ENCODE measurements around the gene RNF220.
"Not testable (repeated sequence)": the region's sequence is repeated elsewhere in the genome, so short reads cannot be mapped to it uniquely, and the experiment has no call there.

The RNF220 gene

DNA sequence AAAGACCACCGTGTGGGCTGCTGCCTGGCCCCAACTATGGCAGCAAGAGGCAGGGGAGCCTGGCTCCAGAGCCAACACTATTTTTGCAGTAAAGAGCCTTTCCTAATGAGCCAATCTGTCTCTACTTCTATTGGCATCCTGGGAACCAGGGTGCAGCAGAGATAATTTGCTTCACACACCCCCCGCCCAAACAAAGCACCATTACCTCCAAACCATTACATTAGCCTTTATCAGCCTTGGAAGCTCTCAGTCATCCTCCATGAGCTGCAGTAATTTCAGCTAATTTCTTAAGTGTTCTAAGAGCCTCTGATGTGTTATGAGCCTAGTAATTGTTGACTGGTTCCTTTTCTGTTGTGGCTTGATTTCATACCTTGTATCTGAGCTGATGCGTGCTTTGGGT is 291.0 kb downstream of the RNF220 start:
- DNase-seq (ENCODE audit: low read depth): no peak
- no peak for TF ChIP-seq CTCF (IDR thresholded peaks at IDR 0.05; ENCODE audit: control insufficient read depth, extremely low read depth, insufficient read depth)
- H3K4me3 ChIP-seq (ENCODE audit: low read depth, low read length): no peak overlapping the region

GRCh38 chr1:44696789-44697345 is 291.8 kb downstream of the RNF220 start:
- no peak overlapping the region for H3K4me3 ChIP-seq (ENCODE audit: low read depth, low read length)
- TF ChIP-seq CTCF (IDR thresholded peaks at IDR 0.05; ENCODE audit: control insufficient read depth, extremely low read depth, insufficient read depth): no peak
- no peak for DNase-seq (ENCODE audit: low read depth)

GRCh38 chr1:44698138-44698537 is 293.1 kb downstream of the RNF220 start:
- no peak for DNase-seq (ENCODE audit: low read depth)
- no peak overlapping the region for H3K4me3 ChIP-seq (ENCODE audit: low read depth, low read length)
- no peak for TF ChIP-seq CTCF (IDR thresholded peaks at IDR 0.05; ENCODE audit: control insufficient read depth, extremely low read depth, insufficient read depth)

DNA sequence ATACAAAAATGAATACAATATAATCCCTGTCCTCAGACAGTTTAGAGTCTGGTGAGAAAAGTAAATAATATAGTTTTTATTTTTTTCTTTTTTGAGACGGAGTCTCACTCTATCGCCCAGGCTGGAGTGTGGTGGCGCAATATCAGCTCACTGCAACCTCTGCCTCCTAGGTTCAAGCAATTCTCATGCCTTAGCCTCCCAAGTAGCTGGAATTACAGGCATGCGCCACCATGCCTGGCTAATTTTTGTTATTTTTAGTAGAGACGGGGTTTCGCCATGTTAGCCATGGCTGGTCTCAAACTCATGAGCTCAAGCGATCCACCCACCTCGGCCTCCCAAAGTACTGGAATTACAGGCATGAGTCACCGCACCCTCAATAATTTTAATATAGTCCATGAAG is 294.3 kb downstream of the RNF220 start:
- not testable (repeated sequence) for DNase-seq (ENCODE audit: low read depth); H3K4me3 ChIP-seq (ENCODE audit: low read depth, low read length)

DNA sequence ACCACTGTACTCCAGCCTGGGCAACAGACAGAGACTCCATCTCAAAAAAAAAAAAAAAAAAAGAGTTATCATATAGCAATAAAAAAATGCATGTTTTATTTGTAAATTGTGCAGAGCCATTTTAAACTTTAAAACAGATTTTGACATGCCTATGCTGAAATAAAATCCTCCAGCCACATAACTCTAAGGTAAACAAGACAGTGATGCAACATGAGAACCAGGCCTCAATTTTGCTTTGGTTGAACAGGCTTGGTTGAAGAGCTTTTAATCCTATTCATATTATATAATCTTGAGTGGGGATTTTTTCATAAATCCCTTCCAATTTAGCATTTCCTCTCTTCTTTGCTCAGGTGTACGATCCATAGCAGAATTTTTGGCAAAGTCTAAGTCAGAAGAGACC is 295.5 kb downstream of the RNF220 start:
- no peak for DNase-seq (ENCODE audit: low read depth)
- no peak for TF ChIP-seq CTCF (IDR thresholded peaks at IDR 0.05; ENCODE audit: control insufficient read depth, extremely low read depth, insufficient read depth)
- H3K4me3 ChIP-seq (ENCODE audit: low read depth, low read length): no peak overlapping the region

DNA sequence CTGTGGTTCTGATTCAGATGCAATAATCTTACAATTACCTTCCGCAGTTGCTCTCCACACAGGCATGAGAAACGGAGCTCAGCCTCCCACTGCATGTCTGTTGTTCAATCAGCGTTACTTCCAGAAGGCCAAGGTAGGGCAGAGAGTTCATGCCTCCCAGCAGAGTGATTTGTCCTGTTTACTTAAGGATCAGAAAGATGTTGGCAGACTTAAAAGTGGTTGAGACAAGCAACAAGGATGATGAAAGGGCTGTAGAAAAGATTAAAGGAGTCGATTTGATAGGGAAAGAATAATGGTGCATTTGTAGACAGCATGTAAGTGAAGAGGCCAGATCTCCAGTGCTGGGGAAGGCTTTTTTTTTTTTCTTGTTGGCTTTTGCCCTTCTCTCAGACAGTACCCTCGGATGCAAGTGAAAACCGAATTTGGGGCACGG is 296.1 kb downstream of the RNF220 start:
- TF ChIP-seq CTCF (IDR thresholded peaks at IDR 0.05; ENCODE audit: control insufficient read depth, extremely low read depth, insufficient read depth): no peak
- DNase-seq (ENCODE audit: low read depth): peak; percentile 26
- no peak overlapping the region for H3K4me3 ChIP-seq (ENCODE audit: low read depth, low read length)
